ENCODE results near the gene ANKK1.

DNA sequence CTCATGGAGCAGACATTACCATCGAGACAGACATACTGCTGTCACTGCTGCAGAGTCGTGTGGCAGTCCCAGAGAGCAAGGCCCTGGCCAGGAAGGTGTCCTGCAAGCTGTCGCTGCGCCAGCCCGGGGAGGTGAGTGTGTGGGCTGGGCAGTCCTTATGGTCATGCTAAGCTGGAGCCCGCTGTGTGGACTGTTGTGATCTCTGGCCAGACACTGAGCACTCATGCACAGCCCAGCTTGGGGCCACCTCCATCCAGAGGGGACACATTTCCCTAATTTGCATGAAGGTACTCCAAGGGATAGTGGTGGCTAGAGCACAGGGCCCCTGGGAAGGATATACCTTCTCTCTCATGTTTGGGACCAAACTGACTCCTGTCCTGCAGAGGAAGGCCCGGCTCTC is 9.6 kb downstream of the ANKK1 start:
- TF ChIP-seq POLR2A (IDR thresholded peaks at IDR 0.05; ENCODE audit: low read depth) (no peak), POLR2AphosphoS5 (IDR thresholded peaks at IDR 0.05) (no peak)
- TF ChIP-seq, protein P1, sequence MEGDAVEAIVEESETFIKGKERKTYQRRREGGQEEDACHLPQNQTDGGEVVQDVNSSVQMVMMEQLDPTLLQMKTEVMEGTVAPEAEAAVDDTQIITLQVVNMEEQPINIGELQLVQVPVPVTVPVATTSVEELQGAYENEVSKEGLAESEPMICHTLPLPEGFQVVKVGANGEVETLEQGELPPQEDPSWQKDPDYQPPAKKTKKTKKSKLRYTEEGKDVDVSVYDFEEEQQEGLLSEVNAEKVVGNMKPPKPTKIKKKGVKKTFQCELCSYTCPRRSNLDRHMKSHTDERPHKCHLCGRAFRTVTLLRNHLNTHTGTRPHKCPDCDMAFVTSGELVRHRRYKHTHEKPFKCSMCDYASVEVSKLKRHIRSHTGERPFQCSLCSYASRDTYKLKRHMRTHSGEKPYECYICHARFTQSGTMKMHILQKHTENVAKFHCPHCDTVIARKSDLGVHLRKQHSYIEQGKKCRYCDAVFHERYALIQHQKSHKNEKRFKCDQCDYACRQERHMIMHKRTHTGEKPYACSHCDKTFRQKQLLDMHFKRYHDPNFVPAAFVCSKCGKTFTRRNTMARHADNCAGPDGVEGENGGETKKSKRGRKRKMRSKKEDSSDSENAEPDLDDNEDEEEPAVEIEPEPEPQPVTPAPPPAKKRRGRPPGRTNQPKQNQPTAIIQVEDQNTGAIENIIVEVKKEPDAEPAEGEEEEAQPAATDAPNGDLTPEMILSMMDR (IDR thresholded peaks at IDR 0.05) = no peak

Data from esophagus muscularis mucosa (tissue), 3 donors.